Measurements from ENCODE around the gene TNFSF10. TPM values are rescaled to one million over a fixed set of nuclear protein-coding genes. Genes with fewer than 3 reads are reported as not detected.

Gene TNFSF10
- total and polyA plus RNA-seq, 9 of the 15 experiments (the other 6 are each of a cell fraction or from before 2014, with no cell fraction given), result 0.07 to 1.3 (median 0.27) TPM; not detected in 1

DNA sequence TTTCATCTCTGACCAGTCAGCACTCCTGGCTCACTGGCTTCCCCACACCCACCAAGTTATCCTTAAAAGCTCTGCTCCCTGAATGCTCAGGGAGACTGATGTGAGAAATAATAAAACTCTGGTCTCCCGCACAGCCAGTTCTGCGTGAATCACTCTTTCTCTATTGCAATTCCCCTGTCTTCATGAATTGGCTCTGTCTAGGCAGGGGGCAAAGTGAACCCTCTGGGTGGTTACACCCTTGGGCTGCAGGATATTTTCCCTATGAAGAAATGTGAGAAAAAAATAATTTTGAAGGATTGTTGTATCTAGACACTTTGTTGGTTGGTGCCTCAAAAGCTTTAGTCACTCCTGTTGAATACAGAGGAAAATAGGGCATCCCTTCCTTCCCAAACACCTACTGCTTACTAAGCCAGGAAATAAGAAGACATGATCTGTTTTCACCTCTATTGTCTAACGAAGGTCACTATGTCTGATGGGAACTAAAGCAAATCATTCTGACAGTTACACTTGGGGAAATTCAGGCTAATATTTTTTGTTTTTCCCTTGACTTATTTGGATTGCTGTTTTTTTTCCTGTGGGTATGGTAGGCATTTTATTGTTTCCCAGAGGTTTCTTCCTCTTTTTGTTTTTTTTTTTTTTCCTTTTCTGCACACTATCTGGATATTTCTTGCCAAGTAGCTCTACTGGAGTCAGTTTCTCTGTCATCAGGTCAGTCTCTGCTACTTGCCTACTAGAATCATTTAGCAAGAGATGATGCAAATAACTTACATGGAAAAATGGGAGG is 15.3 kb upstream of the TNFSF10 start:
- Histone ChIP-seq H4K20me1 (replicated peaks; ENCODE audit: control insufficient read depth, insufficient read depth, low read length) (no peaks in the 10 kb centered on the region), H3K4me2 (ENCODE audit: insufficient read depth, low read length) (no peak overlapping the region), H3K79me2 (ENCODE audit: control insufficient read depth, insufficient read depth, low read length) (no peaks in the 10 kb centered on the region), H3K27me3 (ENCODE audit: control insufficient read depth in 2 of 2, insufficient read depth in 2 of 2, low read length in 2 of 2) (no peaks in the 10 kb centered on the region), H3K36me3 (ENCODE audit: control insufficient read depth, insufficient read depth, low read length) (no peaks in the 10 kb centered on the region), H3K4me3 (no peak overlapping the region), H3K9me3 (replicated peaks; ENCODE audit: control insufficient read depth, insufficient read depth, low read depth, low read length) (no peaks in the 10 kb centered on the region), H3K4me1 (replicated peaks in 1 of 2; ENCODE audit: control insufficient read depth in 2 of 2, insufficient read depth in 2 of 2, low read length in 2 of 2) (peaks cover 5 to 6% of the 10 kb centered on the region in 2 experiments; a peak in 3 of 5 replicates), H2AFZ (ENCODE audit: low read depth, low read length) (no peak overlapping the region), H3K27ac (ENCODE audit: extremely low read depth, low read depth, low read length) (no peak overlapping the region), H3K9me1 (ENCODE audit: control insufficient read depth, insufficient read depth, low read length) (no peaks in the 10 kb centered on the region), H3K9ac (ENCODE audit: insufficient read depth in 1 of 2, low read depth in 2 of 2, low read length in 2 of 2) (no peak overlapping the region)
- intact Hi-C loops (cut with micrococcal nuclease), result no loop called here
- ChIA-PET POLR2A (no interaction called here), CTCF (ENCODE audit: low intra/inter-chr PET ratio) (no interaction called here)
- FAIRE-seq, result no peak
- 52% methylated on average over 3 of the region's 3 CpGs for WGBS (ENCODE audit: insufficient coverage, low coverage, missing lambda C conversion rate)
- no TSS peak for BruUV-seq (replicated peaks)
- ATAC-seq, result no peak
- in situ Hi-C loops (cut with MboI), result no loop called here
- DNase-seq (ENCODE audit: extremely low read depth in 1 of 4, low spot score in 3 of 4), result no peak
- no peak for TF ChIP-seq ZNF449 (CRISPR knock-in tag; IDR thresholded peaks at IDR 0.05)
- TF ChIP-seq, protein P1, sequence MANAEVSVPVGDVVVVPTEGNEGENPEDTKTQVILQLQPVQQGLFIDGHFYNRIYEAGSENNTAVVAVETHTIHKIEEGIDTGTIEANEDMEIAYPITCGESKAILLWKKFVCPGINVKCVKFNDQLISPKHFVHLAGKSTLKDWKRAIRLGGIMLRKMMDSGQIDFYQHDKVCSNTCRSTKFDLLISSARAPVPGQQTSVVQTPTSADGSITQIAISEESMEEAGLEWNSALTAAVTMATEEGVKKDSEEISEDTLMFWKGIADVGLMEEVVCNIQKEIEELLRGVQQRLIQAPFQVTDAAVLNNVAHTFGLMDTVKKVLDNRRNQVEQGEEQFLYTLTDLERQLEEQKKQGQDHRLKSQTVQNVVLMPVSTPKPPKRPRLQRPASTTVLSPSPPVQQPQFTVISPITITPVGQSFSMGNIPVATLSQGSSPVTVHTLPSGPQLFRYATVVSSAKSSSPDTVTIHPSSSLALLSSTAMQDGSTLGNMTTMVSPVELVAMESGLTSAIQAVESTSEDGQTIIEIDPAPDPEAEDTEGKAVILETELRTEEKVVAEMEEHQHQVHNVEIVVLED (CRISPR knock-in tag; IDR thresholded peaks at IDR 0.05), result no peak
- no peak for TF ChIP-seq GTF2B (IDR thresholded peaks at IDR 0.05; ENCODE audit: extremely low read depth, insufficient read length)
- no peak for TF ChIP-seq ZNF444 (CRISPR knock-in tag; IDR thresholded peaks at IDR 0.05)
- TF ChIP-seq ZNF140 (CRISPR knock-in tag; IDR thresholded peaks at IDR 0.05), result no peak
- TF ChIP-seq CEBPB (tag; IDR thresholded peaks at IDR 0.05), result no peak
- TF ChIP-seq JUNB (CRISPR knock-in tag; conservative IDR thresholded peaks at IDR 0.05), result no peak
- TF ChIP-seq TAL1 (IDR thresholded peaks at IDR 0.05), result no peak
- TF ChIP-seq E2F3 (CRISPR knock-in tag; IDR thresholded peaks at IDR 0.05), result no peak
- TF ChIP-seq SLC30A9 (CRISPR knock-in tag; IDR thresholded peaks at IDR 0.05), result no peak
- no peak for TF ChIP-seq KLF16 (IDR thresholded peaks at IDR 0.05)

Measured in K562 (cell line).